ENCODE measurements around the gene CHM. TPM values are rescaled to one million over a fixed set of nuclear protein-coding genes. Genes with fewer than 3 reads are reported as not detected.

CHM gene
- total RNA-seq (2022; extraction: Qiagen RNA extraction): 8.6 to 10.5 TPM (median 8.7 TPM) in 5 replicates

GRCh38 chrX:86047174-86047935 lies at the start of gene CHM:
TSS of gene CHM (minus strand) at chrX:86047558. CDS start at chrX:86047532, 26 bp downstream.

Other genes starting within 250 kb of the CHM start
- not detected in 5 replicates for gene DACH2, start 100.9 kb upstream of the CHM start, total RNA-seq (2022; extraction: Qiagen RNA extraction)